Heart right ventricle (tissue), 16 donors: Measurements from ENCODE around the gene UROS. TPM values are rescaled to one million over a fixed set of nuclear protein-coding genes. Genes with fewer than 3 reads are reported as not detected.
A peak's percentile ranks its signal among the peaks of the same experiment; 100 is the strongest.

Source experiments
- ATAC-seq, 8 donors: fragments of 200-7000 bp; cut with Tn5 transposase; one replicate each; pipeline ENCODE4 v1.9.1; 2020; ENCODE audit warnings: mild to moderate bottlenecking in 8 of 8, moderate library complexity in 8 of 8, moderate number of reproducible peaks in 1 of 8
- DNase-seq, 2 donors: peaks; one replicate each; pipeline ENCODE4 v3.0.0-alpha.2; 2020
- H3K27ac ChIP-seq, 10 donors: fragments of 200-600 bp; sonication (generic) in 2 of 10; one replicate each; pipeline versions ENCODE4 v1.5.0 to v1.8.0; 2020 to 2022; ENCODE audit warnings: mild to moderate bottlenecking in 3 of 10
- H3K27me3 ChIP-seq, 7 donors: fragments of 200-600 bp; one replicate each; pipeline ENCODE4 v1.8.0; 2021 to 2022; ENCODE audit warnings: mild to moderate bottlenecking in 2 of 7
- H3K36me3 ChIP-seq, 9 donors: fragments of 200-600 bp; sonication (generic) in 1 of 9; one replicate each; pipeline versions ENCODE4 v1.5.0 to v1.8.0; 2020 to 2022; ENCODE audit warnings: mild to moderate bottlenecking in 2 of 9
- H3K4me1 ChIP-seq, 9 donors: fragments of 200-600 bp; sonication (generic) in 1 of 9; one replicate each; pipeline versions ENCODE4 v1.5.0 to v1.8.0; 2020 to 2022; ENCODE audit warnings: mild to moderate bottlenecking in 4 of 9
- H3K4me3 ChIP-seq, 10 donors: fragments of 200-600 bp; sonication (generic) in 2 of 10; one replicate each; pipeline versions ENCODE4 v1.5.0 to v1.8.0; 2020 to 2022; ENCODE audit warnings: mild to moderate bottlenecking in 7 of 10, moderate library complexity in 2 of 10
- H3K9me3 ChIP-seq, 11 donors: fragments of 200-600 bp in 10 of 11; sonication (generic) in 2 of 11; one replicate each; pipeline versions ENCODE4 v1.5.0 to v1.8.0; 2013 to 2022; ENCODE audit warnings: mild to moderate bottlenecking in 2 of 11, control low read depth in 1 of 11, moderate library complexity in 1 of 11
- WGBS, 2 donors: extraction: QIAGEN DNeasy Blood & Tissue Kit; methylation state at CpG; one replicate each; pipeline ENCODE4 v1.1.7; 2013; ENCODE audit warnings: inconsistent platforms in 1 of 2; 5-methylcytosine and 5-hydroxymethylcytosine counted together
- intact Hi-C, 10 donors: fragments of 100-400 bp; cut with DNase I; formaldehyde crosslinking; loops; one replicate each; pipeline versions ENCODE4 v1.11.1 to v1.14.2; 2022
- polyA plus RNA-seq, 2 donors: library from polyadenylated mRNA; stranded (reverse); fragments of 200-250 nt; gene quantifications; one replicate each; pipeline ENCODE4 v1.2.3, GENCODE V29; 2013
- total RNA-seq, 10 donors: library from RNA; stranded (reverse); fragmentation: NEBNext Ultra II Directional in 3 of 10; extraction: Animal tissue kit (Norgen Biotek cat#: 25700) in 3 of 10; gene quantifications; one replicate each; pipeline versions ENCODE4 v1.2.1 to v1.2.4, GENCODE V29; 2021 to 2023
- TF ChIP-seq, protein P1 (sequence below), 9 donors: fragments of 200-600 bp; sonication (generic) in 2 of 9; IDR thresholded peaks; one replicate each; pipeline versions ENCODE4 v1.5.0 to v1.8.0; 2021 to 2022; ENCODE audit warnings: antibody characterized with exemption in 9 of 9, mild to moderate bottlenecking in 5 of 9, moderate library complexity in 1 of 9
- donor health status: Arrhythmogenic right ventricular cardiomyopathy.
- donor health status: ischemic (EF 13 %, LVEDD 7.1; RV severe dilation, severe dysfunction).
- donor health status: healthy with polysubstance abuse.
- donor health status: DM: no; HTN: yes; CAD: no.
- donor health status: DM: no; HTN: no; CAD: no.
- donor health status: ischemic (EF 25% LVEDD 6.9; RV normal size, moderate dysfunction).
- donor health status: ischemic (EF 25% LVEDD 5.7; RV mildly dilated, moderate dysfunction).
- donor health status: healthy.
- donor health status: DM: yes; HTN: yes; CAD: no.
- donor health status: Ischemic cardiomyopathy.
- donor health status: ischemic (EF 35%, LVEDD 5.7; RV mildly dilated, moderate dysfunction).
- donor health status: nonischemic (EF 11% LVEDD 7.7; RV severe dilation, severe dysfunction).
- donor health status: DM: yes; HTN: yes; CAD: no.
- donor health status: PGD.
- donor health status: ischemic (EF 29% LVEDD 5.4; RV normal size, mild dysfunction).
- donor health status: nonischemic (EF 23%, LVEDD 6.1; RV moderate dilation, normal function).

The UROS gene
- total and polyA plus RNA-seq, 12 donors: 42.5 to 84.3 (median 70.8) TPM

- H3K4me1 ChIP-seq: peaks cover 0 to 9% (median 0%) of the 10 kb centered on the region in 9 donors
- intact Hi-C loops: no loop called here
- H3K4me3 ChIP-seq: no peak overlapping the region
- ATAC-seq: no peak
- TF ChIP-seq, protein P1, sequence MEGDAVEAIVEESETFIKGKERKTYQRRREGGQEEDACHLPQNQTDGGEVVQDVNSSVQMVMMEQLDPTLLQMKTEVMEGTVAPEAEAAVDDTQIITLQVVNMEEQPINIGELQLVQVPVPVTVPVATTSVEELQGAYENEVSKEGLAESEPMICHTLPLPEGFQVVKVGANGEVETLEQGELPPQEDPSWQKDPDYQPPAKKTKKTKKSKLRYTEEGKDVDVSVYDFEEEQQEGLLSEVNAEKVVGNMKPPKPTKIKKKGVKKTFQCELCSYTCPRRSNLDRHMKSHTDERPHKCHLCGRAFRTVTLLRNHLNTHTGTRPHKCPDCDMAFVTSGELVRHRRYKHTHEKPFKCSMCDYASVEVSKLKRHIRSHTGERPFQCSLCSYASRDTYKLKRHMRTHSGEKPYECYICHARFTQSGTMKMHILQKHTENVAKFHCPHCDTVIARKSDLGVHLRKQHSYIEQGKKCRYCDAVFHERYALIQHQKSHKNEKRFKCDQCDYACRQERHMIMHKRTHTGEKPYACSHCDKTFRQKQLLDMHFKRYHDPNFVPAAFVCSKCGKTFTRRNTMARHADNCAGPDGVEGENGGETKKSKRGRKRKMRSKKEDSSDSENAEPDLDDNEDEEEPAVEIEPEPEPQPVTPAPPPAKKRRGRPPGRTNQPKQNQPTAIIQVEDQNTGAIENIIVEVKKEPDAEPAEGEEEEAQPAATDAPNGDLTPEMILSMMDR (IDR thresholded peaks at IDR 0.05): no peak
- 97 to 99% methylated on average over 7 of the region's 7 CpGs for WGBS, 2 donors
- H3K36me3 ChIP-seq: peaks cover 0 to 96% (median 16%) of the 10 kb centered on the region in 9 donors
- no peaks in the 10 kb centered on the region for H3K9me3 ChIP-seq
- H3K27ac ChIP-seq: no peak overlapping the region
- H3K27me3 ChIP-seq: no peaks in the 10 kb centered on the region
- no peak for DNase-seq
Measured at GRCh38 chr10:125802739-125803138, 20.3 kb downstream of the UROS start.

DNA sequence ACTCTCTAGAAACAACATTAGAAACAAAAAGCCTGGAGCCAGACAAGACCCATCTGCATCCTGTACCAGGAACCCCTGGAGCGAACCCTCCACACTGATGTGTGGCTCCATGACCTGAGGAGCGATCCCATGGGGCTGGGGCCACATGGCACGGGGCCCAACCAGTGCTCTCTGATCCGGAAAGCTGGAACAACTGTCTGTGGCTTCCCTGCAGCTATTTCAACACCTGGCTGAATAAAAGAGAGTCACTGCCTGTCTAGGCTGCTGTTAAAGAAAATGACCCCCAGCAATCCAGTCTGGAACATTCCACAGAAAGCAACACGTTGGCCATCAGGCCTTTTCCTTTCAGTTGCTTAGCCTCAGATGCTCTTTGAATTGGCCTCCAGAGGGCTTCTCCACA is 20.9 kb downstream of the UROS start:
- intact Hi-C loops: no loop called here
- ATAC-seq: peak in 1 of 8 donors; percentile 37
- Histone ChIP-seq H3K9me3 (no peaks in the 10 kb centered on the region), H3K4me1 (peaks cover 0 to 9% (median 0%) of the 10 kb centered on the region in 9 donors), H3K27ac (no peak overlapping the region), H3K36me3 (peaks cover 0 to 96% (median 16%) of the 10 kb centered on the region in 9 donors), H3K4me3 (no peak overlapping the region), H3K27me3 (no peaks in the 10 kb centered on the region)
- DNase-seq: no peak
- TF ChIP-seq, protein P1 (IDR thresholded peaks at IDR 0.05): no peak
- WGBS, 2 donors: 79 to 87% methylated on average over 5 of the region's 5 CpGs

DNA sequence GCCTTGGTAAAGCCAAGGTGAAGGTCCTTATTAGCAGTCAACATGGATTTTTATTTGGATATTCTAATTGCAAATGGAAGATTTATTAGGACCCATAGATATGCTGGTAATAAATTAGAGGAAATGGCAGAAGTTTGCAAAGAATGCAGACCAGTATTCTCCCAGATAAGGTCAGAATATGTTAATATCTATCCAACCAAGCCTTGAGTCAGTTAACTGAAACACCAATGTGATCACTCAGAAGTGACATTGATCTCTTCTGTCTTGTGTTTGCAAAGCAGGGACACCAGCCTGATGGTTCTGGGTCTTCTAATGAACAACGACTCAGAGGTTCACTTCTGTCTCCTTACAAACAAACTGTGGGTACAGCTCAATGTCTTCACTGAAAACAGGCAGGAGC is 21.5 kb downstream of the UROS start:
- WGBS, 2 donors: 94 to 100% methylated on average over 1 of the region's 1 CpG
- TF ChIP-seq, protein P1 (IDR thresholded peaks at IDR 0.05): no peak
- intact Hi-C loops: no loop called here
- Histone ChIP-seq H3K9me3 (no peaks in the 10 kb centered on the region), H3K27ac (no peak overlapping the region), H3K4me3 (no peak overlapping the region), H3K4me1 (peaks cover 0 to 7% (median 0%) of the 10 kb centered on the region in 9 donors), H3K27me3 (no peaks in the 10 kb centered on the region), H3K36me3 (peaks cover 0 to 96% (median 15%) of the 10 kb centered on the region in 9 donors)
- no peak for ATAC-seq
- DNase-seq: no peak

GRCh38 chr10:125799451-125800182 is 23.4 kb downstream of the UROS start:
- TF ChIP-seq, protein P1 (IDR thresholded peaks at IDR 0.05): no peak
- no peak for DNase-seq
- peaks cover 0 to 17% (median 0%) of the 10 kb centered on the region in 9 donors for H3K4me1 ChIP-seq
- intact Hi-C loops: loop anchor here in 1 of 10 donors (5.0 kb wide), 1 partner anchor 917 kb away; no protein-coding TSS in a partner anchor
- H3K9me3 ChIP-seq: no peaks in the 10 kb centered on the region
- H3K27me3 ChIP-seq: no peaks in the 10 kb centered on the region
- H3K4me3 ChIP-seq: no peak overlapping the region
- H3K36me3 ChIP-seq: peaks cover 0 to 93% (median 6%) of the 10 kb centered on the region in 9 donors
- 83 to 88% methylated on average over 8 of the region's 8 CpGs for WGBS, 2 donors
- no peak for ATAC-seq
- no peak overlapping the region for H3K27ac ChIP-seq
